GM23248 (cell line): Measurements from ENCODE around the gene CMTM8.

Experiments used
- EZH2 ChIP-seq: fragments of 200-600 bp; sonication (generic); IDR thresholded peaks from 2 replicates; pipeline ENCODE4 v1.6.1; 2018; ENCODE audit warnings: antibody characterized with exemption, mild to moderate bottlenecking; ENCODE audit not compliant: insufficient read depth, poor library complexity, severe bottlenecking
- EZH2phosphoT487 ChIP-seq: fragments of 200-600 bp; sonication (generic); IDR thresholded peaks from 2 replicates; pipeline ENCODE4 v1.6.1; 2018; ENCODE audit warnings: antibody characterized with exemption, moderate library complexity, mild to moderate bottlenecking, low read depth; ENCODE audit not compliant: insufficient read depth

- TF ChIP-seq EZH2phosphoT487 (no peak), EZH2 (no peak)
Measured at GRCh38 chr3:32398531-32398930, 160.1 kb downstream of the CMTM8 start.
